GM12801 (cell line): Measurements from ENCODE around the gene TLR1.

Experiments used
- CTCF ChIP-seq: IDR thresholded peaks from one replicate; pipeline ENCODE4 v1.5.1; 2011; ENCODE audit warnings: control low read depth; ENCODE audit not compliant: insufficient read length; ENCODE audit errors: extremely low read depth

Gene TLR1

GRCh38 chr4:38751341-38752010, 53.1 kb downstream of the TLR1 start:
- no peak for TF ChIP-seq CTCF

- TF ChIP-seq CTCF: no peak
Observed at GRCh38 chr4:38749336-38749735, 55.3 kb downstream of the TLR1 start.

- no peak for TF ChIP-seq CTCF
Observed at GRCh38 chr4:38747629-38748028, 57.0 kb downstream of the TLR1 start.
